Activated CD4-positive, alpha-beta T cell treated with anti-CD3 and anti-CD28 coated beads for 4 hours (primary cell): ENCODE data around the gene LST1.

Experiments used
- DNase-seq, 2 donors: peaks; one replicate each; pipeline ENCODE4 v3.0.0-alpha.2; 2020

LST1 gene

DNA sequence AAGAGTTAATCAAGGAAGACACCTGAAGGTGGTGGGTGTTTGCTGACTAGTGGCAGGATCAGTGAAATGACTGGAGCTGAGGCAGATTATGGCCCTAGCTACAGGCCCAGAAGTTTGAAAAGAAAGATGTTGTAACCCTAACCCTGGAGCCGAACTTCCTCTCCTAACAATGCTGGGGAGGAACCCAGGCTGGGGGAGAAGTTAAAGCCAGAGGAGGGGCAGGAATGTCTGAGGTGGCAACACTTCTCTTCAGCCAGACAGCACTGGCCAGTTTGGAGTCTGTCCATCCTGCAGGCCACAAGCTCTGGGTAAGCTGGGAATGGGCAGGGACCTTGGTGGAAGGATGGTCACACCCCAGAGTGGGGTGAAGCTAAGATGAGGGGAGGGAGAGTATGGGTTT, at the start of gene LST1:
Gene LST1, plus strand, starts transcription at position 270 of the 400 bp plus-strand sequence. CDS start 1,023 bp downstream, outside the sequence.
- DNase-seq, result no peak

DNA sequence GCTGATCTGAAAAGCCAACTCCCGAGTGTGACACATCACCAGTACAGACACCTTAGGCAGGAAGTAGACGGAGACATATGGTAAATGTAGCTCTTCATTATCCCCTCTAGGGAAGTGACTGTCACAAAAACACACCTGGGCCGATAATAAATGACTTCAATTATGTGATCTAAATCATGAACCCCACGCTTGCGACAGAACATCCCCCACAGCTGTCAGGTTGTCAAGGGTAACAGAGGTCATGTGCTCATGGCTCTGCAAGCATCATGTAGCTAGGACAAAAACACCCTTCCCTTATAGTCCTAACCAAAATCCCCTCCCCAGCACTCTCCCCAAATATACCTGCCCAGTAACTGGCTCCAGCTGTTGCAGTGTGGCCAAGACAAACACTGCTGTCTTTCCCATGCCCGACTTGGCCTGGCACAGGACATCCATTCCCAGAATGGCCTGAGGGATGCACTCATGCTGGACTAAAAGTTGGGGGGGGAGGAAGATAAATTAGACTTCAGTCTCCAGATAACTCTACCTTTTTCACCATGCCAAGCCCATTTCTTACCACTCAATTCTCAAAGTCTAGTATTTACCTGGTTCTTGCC, 47.2 kb upstream of the LST1 start:
- no peak for DNase-seq

DNA sequence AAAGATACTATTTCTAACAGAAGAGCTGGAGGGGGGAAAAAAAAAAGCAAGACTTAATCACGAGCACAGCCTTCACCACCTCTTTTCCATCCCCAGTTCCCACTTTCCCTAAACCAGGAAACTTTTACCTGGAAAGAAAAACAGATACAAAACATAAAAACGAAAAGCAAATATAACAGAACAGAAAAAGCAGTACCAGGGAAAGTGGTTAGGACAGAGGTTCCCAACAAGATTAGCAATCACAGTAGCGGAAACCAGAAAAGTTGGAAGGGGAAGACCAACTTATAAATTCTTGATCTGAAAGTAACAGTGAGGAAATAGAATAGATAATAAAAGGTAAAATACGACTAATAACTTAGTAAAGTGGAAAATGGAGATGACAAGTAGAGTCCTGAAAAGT, 45.4 kb upstream of the LST1 start:
- DNase-seq, result no peak

DNA sequence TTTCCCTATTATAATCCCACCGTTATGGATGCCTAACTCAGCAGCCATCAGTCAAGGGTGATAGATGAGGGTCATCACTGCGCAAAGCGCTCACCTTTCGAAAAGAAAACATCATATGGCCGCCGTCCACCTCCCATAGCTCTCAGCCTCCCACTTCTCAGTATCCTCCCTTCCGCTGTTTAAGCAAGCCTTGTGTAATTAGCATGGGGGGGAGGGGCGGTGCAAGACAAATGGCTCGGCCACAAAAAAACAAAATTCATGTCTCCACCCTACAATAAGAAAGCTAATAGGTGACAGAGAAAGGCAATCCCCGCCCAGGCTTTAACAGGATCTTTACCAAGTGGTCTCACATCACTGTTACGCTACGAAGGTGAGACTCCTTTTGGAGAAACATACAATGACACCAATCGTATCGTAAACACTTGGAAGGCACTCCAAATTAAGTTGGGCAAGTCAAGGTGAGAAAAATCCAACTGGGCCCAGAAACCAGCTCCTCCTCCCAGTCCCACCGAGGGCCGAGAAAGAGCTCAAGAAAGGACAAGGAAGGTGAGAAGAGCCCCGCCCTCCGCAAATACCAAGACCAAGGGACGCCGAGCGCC, 44.9 kb upstream of the LST1 start:
- DNase-seq, result peak; percentile 66 to 68

DNA sequence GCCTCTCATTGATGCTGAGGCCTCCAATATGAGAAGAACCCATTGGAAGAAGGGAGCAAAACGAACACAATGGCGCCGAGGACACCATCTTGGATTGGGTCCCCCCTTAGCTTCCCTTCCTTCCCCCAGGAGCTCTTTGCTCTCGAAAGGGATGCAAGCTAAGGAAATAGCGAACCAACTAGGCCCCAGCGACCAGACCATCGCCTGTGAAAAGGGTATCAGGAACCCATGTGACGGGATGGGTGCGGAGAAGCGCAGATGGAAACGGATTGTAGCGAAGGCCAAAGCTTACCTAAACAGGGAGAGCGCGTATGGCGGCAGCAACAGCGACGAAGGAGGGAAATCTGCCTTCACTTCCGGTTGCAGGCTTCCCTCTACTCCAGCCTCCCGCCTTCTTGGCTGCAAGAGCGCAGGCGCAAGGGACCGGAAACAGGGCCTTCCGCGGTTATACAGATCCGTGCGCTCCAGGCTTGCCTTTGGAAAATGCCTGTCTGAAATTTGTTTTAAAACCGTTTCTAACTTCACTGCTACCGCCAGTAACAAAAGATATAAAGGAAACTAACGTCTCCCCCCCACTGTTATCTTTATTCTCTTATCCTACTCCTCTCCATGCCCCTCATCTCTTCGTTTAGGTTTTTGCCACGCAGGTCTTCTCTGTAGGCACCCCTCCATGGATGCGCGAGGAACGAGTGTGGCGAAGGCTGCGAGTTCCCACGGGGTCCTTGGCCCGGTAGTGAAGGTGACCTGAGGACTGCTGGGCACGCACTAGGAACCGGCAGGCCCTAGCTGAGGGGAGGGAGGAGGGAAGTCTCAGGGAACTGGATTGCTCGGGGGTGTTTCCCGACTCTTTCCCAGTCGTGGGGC, 44.2 kb upstream of the LST1 start, which contains the start of gene DDX39B:
Gene DDX39B, minus strand, starts transcription at position 346 of the 864 bp plus-strand sequence. CDS start 1,471 bp downstream, outside the sequence.
- DNase-seq, result peak; percentile 90 to 95

DNA sequence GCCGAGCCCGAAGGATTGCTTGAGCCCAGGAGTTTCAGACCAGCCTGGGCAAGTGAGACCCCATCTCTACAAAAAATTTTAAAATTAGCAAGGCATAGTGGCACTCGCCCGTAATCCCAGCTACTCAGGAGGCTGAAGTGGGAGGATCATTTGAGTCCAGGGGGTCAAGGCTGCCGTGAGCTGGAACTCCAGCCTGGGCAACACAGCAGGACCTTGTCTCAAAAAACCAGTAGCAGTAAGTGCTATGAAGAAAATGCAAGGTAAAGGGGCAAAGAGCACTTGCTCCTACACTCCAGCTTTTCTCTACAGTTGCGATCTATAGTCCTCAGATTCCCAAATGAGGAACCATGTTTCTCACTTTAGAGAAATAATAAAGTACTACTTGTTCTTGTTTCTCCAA, 42.4 kb upstream of the LST1 start:
- no peak for DNase-seq

DNA sequence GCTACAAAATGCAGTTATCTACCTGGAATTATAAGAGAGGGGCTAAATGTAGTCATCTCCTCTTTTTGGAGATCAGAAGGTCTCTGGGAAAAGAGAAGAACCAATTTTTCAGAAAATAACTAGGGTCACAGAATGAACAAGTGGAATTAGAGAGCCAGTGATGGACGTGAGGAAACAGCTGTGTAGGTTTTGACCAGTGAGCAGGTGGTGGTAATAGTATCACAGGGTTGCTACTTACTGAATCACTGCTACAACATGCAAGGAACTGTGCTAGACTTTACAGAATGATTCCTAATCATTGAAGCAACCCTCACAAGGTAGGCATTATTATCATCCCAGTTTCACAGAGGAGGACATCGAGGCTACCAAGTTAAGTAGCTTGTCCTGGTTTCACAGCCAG, 41.4 kb upstream of the LST1 start:
- no peak for DNase-seq

DNA sequence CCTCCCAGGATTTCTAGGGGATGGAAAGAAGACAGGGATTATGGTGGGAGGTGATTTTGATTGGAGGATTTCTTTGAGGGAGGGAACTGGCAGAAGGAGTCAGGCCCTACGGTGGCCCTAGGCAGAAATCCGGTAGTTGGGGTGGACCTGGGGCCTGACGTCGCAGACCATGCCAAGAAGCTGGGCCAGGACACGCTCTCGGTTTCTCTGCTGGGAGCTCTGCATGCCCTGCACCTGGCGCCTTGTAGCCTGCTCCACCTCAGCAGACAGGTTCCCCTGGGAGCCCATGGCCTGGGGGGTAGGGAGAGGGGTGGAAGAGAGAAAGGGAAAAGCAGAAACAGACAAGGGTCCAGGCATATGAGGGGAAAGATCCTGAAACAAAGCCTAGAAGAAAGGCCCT, 40.8 kb upstream of the LST1 start:
- no peak for DNase-seq

DNA sequence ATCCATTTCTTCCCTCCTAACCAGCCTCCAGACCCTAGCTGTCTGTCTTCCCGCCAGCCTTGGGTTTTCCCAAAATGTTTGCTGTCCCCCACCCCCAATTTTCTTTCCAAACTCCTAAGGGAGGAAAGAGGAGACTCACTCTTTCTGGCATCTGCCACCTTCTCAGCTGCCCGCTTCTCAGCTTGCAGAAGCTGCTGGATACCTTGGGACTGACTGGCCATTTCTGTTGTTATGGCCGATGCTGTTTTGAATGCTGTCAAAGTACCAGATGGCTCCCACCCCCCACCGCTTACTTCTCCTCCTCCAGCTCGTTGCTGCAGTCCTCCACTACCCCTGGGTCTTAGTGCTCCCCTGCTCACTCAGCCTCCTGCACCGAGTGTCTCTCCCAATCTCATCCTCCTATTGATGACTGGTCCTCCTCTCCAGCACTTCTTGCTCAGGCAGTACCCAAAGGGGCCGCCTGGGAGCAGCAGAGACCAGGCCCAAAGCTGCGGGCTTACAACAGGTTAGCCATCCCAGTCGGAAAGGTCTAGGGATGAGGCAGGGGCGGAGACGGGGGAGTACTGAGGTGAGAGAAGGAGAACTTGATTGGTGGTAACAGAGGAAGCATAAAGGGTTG, 39.6 kb upstream of the LST1 start, which contains the start of gene ATP6V1G2:
Gene ATP6V1G2, minus strand, starts transcription at position 270 of the 619 bp plus-strand sequence. Its CDS starts 49 bp downstream, at position 221.
- peak; percentile 80 to 85 for DNase-seq

DNA sequence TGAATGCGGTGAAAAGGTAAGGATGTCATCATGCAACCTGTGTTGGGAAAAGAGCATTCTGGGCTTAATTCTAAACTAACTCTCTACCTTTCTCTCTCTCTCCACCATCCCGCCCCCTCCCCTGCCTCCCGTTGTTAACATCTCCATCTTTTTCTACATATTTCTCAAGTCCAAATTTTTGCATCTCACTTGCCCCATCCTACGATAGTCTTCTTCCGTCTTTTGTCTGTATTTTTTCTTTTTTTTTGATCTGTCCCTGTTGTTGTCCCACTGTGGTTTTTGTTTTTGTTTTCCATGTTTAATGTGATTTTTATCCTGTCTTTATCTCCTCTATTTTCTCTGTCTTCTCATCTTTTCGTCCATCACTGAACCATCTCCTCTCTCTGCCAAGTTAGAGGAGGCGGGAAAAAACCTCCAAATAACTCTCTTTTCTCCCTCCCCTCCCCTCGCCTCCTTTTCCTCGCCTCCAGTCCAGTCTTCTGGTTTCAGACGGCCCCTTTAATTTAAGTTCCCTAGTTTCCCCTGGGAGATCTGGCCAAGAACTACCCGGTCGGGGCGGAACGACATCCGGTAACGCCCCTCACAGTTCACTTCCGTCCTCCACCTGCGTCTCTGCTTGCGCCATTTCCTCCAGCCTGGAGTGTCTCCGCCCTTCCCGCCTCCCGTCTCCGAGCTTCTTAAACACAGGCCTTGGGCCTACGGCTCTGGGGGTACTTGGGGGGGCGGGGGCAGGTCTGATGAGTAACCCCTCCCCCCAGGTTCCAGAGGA, 38.9 kb upstream of the LST1 start, which contains the start of gene NFKBIL1:
Gene NFKBIL1, plus strand, starts transcription at position 651 of the 769 bp plus-strand sequence. Its CDS starts 87 bp downstream, at position 738.
- DNase-seq, result peak; percentile 86 to 89

DNA sequence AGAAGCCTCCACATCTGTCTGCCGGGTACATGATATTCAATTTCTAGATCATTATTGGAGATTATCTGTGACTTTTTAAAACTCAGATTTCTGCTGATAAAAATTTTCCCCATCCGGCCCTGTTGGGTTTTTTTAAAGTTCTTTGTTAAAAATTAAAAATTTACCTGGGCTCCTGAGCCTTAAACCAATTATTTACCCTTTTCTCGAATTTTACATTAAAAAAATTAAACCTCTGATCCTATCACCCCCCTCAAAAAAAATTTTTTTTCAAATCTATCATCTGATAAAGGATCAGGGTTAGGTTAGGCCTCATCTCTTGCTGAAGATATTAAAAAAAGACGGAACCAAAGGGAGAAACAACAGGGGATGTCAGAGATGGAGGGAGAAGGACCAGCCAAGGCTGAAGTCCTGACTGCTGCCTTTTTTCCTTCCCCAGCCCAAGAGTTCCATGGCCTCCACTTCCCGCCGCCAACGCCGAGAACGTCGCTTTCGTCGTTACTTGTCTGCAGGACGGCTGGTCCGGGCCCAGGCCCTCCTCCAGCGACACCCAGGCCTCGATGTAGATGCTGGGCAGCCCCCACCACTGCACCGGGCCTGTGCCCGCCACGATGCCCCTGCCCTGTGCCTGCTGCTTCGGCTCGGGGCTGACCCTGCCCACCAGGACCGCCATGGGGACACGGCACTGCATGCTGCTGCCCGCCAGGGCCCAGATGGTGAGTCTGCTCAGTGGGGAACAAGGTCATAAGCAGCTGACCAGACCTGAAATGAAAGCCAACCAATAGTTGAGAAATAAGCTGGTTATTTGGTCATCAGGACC, 38.1 kb upstream of the LST1 start:
- no peak for DNase-seq

DNA sequence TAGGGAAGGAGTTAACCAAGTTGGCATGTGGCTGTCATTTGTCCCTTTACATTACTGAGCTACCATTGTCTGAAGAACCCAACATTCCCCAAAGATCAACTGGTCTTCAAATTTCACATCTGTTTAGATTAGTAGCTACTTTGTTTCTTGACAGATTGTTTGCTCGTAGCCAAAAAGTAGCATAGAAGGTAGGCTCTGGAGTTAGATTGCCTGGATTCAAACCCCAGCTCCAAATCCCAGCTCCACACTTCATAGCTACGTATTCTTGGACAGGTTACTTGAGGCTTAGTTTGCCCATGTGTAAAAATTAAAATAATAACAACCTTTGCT, 37.6 kb upstream of the LST1 start:
- DNase-seq, result no peak

DNA sequence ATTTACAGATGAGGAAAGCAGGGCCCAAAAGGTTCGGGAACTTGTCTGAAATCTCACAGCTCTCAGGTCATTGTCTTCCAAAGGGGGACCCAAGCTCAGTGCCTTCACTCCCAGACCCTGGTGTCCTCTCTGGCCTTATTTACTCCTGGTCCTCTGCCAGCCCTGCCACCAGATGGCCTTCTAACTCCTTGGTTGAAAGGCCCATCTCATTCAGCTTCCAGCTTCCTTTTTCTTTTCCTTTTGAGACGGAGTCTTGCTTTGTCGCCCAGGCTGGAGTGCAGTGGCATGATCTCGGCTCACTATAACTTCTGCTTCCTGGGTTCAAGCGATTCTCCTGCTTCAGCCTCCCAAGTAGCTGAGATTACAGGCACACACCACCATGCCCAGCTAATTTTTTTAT, 34.7 kb upstream of the LST1 start:
- DNase-seq, result peak; percentile 67 to 70

DNA sequence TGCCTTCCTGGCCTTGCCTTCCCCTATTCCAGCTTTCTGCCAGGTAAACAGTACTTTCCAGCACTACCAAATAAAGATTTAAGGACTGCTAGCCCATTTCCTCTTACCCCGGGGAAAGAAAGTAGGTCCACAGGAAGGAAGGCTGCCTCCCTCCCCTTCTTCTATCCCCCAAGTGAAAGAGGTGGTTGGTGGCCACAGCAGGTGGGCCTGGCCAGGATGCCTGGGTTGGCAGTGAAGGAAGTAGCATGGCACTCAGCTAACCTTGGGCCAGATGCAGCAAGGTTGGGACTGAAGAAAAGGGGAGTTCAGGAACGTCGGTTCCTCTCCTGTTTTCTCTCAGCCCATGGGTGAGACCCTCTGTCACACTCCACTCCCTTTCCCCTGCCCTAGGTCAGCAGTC, 29.8 kb upstream of the LST1 start:
- DNase-seq, result no peak

DNA sequence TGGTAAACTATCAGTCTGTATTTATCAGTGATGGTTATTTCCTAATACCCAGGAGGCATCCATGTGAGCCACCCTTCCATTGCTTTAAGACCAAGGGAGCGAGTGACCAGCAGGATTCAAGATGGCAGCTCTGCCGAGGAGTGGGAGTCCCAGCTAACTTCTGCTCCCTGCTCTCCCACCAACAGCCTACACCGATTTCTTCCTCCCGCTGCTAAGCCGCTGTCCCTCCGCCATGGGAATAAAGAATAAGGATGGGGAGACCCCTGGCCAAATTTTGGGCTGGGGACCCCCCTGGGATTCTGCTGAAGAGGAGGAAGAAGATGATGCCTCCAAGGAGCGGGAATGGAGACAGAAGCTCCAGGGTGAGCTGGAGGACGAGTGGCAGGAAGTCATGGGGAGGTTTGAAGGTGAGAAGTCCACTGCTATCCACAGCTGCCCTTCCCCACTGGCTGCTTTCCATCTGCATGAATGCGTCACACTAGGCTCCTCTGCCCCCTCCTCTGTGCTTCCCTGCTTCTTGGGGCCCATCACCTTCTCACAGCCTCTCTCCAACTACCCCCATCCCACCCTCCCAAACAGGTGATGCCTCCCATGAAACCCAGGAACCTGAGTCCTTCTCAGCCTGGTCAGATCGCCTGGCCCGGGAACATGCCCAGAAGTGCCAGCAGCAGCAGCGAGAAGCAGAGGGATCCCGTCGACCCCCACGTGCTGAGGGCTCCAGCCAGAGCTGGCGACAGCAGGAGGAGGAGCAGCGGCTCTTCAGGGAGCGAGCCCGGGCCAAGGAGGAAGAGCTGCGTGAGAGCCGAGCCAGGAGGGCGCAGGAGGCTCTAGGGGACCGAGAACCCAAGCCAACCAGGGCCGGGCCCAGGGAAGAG, 28.4 kb upstream of the LST1 start:
- DNase-seq, result no peak

DNA sequence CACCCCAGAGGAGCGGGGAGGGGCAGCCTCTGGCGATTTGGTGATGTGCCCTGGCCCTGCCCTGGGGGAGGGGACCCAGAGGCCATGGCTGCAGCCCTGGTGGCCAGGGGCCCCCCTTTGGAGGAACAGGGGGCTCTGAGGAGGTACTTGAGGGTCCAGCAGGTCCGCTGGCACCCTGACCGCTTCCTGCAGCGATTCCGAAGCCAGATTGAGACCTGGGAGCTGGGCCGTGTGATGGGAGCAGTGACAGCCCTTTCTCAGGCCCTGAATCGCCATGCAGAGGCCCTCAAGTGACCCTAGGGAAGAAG, 27.8 kb upstream of the LST1 start:
- DNase-seq, result no peak

DNA sequence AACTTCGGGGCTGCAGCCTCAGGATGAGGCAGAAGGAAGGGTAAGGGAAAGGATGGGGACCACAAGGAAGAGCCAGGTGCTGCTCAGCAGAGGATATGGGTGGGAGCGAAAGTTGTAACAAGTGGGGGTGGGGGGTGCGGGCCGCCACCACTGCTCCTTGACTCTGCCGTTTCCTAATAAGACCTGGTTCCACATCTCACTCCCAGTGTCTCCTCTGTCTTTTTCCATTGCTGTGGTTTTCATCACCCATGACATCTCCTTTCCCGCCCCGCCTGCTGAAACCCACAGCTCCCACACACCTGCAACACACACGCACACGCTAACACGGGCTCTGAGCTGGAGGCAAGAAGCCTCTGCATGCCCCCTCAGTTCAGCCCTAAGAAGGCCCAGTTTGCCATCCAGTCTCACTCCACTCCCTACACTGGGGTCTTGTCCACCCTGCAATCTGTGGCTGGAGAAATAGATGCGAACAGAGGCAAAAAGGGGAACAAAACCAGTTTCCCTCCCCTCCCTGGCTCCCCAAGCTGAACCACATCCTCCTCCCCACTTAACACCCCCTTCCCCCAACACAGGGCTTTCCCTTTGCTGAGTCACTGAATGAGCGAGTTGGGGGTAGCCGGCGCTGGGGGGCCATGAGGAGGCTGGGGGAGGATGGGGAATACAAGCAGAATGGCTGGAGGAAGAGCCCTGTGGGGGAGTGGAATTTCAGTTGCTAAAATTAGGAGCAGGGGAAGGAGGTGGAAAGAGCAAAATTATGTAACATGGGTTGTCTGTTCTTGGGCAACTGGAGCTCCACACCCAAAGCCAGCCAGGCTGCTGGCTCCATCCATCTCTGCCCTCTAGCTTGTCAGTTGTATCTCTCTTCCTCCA, 27.2 kb upstream of the LST1 start:
- peak; percentile 72 to 81 for DNase-seq

DNA sequence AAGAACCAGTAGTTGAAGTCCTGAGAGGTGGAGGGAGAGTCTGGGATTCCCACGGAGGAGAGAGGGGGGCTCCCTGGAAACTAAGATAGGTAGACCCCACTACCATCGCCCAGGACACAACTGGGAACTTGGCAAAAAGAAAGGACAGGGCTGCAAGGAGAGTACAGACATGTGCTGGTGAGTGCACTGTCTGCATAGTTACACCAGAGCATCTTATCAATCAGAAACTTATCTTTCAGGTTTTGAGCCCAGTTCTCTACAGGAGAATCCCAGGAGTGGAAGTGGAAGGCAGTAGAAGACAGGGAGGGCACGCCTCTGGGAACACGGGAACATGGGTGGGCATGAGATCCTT, 26.5 kb upstream of the LST1 start:
- DNase-seq, result no peak

DNA sequence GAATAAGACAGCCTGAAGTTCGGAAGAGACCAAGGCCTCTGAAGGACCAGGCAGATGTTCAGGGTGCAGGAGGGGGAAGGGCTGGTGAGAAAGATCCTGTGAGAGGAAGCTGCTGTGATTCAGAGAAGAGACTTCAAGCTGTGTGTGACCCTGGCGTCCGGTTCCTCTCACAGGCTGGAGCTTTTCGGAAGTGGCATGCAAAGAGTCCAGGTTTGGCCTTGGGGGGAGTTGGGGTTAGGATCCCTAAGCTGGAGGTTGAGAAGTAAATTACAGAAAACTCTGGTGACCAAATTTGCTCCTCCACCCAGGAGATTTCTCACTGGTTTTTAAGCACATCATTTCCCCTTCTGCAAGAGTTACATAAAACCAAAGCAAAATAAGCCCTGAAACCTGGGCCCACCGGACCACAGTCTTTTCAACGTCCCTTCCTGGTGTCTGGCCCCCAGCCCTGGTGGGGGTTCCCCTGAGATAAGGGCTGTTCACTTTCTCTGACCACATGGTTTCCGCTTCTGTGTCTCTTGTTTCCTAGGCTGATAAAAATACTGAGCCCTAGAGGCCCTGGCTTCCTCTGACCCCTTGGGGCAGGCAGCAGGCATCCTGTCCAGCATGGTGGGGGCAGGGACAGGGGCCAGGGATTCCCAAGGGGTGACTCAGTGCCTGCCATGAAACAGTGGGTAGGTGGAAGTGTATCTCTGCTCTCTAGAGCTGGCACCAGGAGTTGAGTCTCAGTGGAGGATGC, 25.9 kb upstream of the LST1 start:
- DNase-seq, result peak; percentile 44 to 57
